Measurements from ENCODE around the gene ATP8B3. TPM values are rescaled to one million over a fixed set of nuclear protein-coding genes. Genes with fewer than 3 reads are reported as not detected.

Gene ATP8B3
- total and polyA plus RNA-seq, 2 of the 13 experiments (the other 11 are each of a cell fraction or from before 2014, with no cell fraction given) = 2.6 to 5.9 TPM

DNA sequence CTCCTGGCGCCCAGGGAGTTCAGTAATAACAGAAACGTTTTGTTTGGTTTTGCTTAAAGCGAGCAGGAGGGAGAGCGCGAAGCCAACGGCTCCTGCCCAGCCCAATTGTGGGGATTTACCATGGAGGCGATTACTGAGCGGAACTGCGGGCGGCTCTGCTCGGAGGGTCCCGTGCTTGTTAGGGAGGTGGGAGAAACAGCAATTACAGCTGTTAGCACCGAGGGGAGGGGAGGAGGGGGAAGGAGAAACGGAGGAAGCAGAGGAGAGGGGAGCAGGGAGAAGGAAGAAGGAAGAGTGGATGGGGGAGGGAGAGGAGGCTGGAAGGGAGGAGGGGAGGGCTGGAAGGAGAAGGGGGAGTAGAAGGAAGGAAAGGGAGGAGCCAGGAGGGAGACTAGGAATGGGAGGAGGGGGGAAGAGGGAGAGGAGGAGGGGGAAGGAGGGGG, 66.5 kb downstream of the ATP8B3 start:
- in situ Hi-C loops (cut with HindIII; ENCODE audit: extremely low pct_ligation_motif_present, low pct_unique_long_range_greater_than_20kb) (no loop called here), intact Hi-C loops (cut with micrococcal nuclease; ENCODE audit: unreplicated experiment) (no loop called here)
- POLR2A ChIA-PET = no interaction called here
- Histone ChIP-seq H3K4me3 (replicated peaks in 1 of 3; ENCODE audit: insufficient read depth in 1 of 3, low read depth in 2 of 3, low read length in 3 of 3) (no peak overlapping the region), H3K79me2 (ENCODE audit: insufficient read depth, low read length) (no peaks in the 10 kb centered on the region), H2AFZ (ENCODE audit: low read length) (no peak overlapping the region), H4K20me1 (ENCODE audit: insufficient read depth, low read length) (no peaks in the 10 kb centered on the region), H3K9me3 (ENCODE audit: low read length) (no peaks in the 10 kb centered on the region), H3K9ac (ENCODE audit: insufficient read depth, low read depth, low read length) (no peak overlapping the region), H3K4me1 (ENCODE audit: insufficient read depth, low read length) (0 out of 2 replicates have a peak, but pooled peaks cover 12% of the 10 kb centered on the region), H3K36me3 (replicated peaks in 1 of 2; ENCODE audit: control insufficient read depth in 1 of 2, insufficient read depth in 2 of 2, low read length in 2 of 2) (no peaks in the 10 kb centered on the region), H3K27me3 (ENCODE audit: control insufficient read depth in 1 of 2, insufficient read depth in 2 of 2, low read length in 2 of 2) (peaks cover 12 to 55% of the 10 kb centered on the region in 2 experiments), H3K4me2 (ENCODE audit: low read depth, low read length) (no peak overlapping the region), H3K27ac (ENCODE audit: extremely low read length, insufficient read depth, low read length) (no peak overlapping the region)
- ATAC-seq (no peak), FAIRE-seq (no peak), DNase-seq (ENCODE audit: low spot score) (no peak)
- TF ChIP-seq TBX3 (IDR thresholded peaks at IDR 0.05; ENCODE audit: borderline replicate concordance) (no peak), SOX13 (IDR thresholded peaks at IDR 0.05) (no peak), SOX13 (CRISPR knock-in tag; conservative IDR thresholded peaks at IDR 0.05 in 1 of 2, IDR thresholded peaks at IDR 0.05 in 1 of 2) (no peak), POLR2AphosphoS5 (IDR thresholded peaks at IDR 0.05; ENCODE audit: low read depth, low read length) (no peak), MAF1 (CRISPR knock-in tag; IDR thresholded peaks at IDR 0.05; ENCODE audit: borderline replicate concordance) (no peak), ZBTB21 (CRISPR knock-in tag; IDR thresholded peaks at IDR 0.05) (no peak), ZNF296 (CRISPR knock-in tag; conservative IDR thresholded peaks at IDR 0.05) (no peak), EZH2 (conservative IDR thresholded peaks at IDR 0.05; ENCODE audit: low read depth, low read length) (no peak)
- TF ChIP-seq, protein P1, sequence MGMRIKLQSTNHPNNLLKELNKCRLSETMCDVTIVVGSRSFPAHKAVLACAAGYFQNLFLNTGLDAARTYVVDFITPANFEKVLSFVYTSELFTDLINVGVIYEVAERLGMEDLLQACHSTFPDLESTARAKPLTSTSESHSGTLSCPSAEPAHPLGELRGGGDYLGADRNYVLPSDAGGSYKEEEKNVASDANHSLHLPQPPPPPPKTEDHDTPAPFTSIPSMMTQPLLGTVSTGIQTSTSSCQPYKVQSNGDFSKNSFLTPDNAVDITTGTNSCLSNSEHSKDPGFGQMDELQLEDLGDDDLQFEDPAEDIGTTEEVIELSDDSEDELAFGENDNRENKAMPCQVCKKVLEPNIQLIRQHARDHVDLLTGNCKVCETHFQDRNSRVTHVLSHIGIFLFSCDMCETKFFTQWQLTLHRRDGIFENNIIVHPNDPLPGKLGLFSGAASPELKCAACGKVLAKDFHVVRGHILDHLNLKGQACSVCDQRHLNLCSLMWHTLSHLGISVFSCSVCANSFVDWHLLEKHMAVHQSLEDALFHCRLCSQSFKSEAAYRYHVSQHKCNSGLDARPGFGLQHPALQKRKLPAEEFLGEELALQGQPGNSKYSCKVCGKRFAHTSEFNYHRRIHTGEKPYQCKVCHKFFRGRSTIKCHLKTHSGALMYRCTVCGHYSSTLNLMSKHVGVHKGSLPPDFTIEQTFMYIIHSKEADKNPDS (CRISPR knock-in tag; IDR thresholded peaks at IDR 0.05) = no peak
- BruUV-seq (replicated peaks) = no TSS peak
- CTCF ChIA-PET (ENCODE audit: low intra/inter-chr PET ratio, low total read pairs) = no interaction called here
- 1% methylated on average over 14 of the region's 14 CpGs for whole genome bisulfite sequencing (ENCODE audit: low lambda C conversion rate)
